ENCODE results near the gene TMEM233. TPM values are rescaled to one million over a fixed set of nuclear protein-coding genes. Genes with fewer than 3 reads are reported as not detected.

Gene TMEM233
- total and polyA plus RNA-seq, 9 of the 15 experiments (the other 6 are each of a cell fraction or from before 2014, with no cell fraction given), result 0.04 to 0.17 (median 0.07) TPM; not detected in 2

DNA sequence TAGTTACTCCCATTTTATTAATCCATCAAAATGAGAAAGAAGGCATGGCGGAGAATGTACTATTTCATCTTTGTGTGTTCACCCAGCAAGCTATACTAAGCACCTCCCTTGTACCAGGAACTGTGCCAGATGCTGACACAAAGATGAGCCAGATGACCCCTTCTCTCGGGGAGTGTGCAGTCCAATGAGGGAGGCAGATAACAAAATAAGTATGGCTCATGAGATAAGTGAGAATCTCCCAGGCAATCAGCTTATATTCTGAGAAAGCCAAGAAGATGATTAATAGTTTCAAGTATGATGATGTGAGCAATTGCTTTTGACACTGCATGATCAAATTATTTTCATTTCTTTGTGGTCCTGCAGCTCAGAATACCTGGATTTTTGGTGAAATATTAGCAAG, 1.3 kb upstream of the TMEM233 start (continued):
- TF ChIP-seq, protein P1, sequence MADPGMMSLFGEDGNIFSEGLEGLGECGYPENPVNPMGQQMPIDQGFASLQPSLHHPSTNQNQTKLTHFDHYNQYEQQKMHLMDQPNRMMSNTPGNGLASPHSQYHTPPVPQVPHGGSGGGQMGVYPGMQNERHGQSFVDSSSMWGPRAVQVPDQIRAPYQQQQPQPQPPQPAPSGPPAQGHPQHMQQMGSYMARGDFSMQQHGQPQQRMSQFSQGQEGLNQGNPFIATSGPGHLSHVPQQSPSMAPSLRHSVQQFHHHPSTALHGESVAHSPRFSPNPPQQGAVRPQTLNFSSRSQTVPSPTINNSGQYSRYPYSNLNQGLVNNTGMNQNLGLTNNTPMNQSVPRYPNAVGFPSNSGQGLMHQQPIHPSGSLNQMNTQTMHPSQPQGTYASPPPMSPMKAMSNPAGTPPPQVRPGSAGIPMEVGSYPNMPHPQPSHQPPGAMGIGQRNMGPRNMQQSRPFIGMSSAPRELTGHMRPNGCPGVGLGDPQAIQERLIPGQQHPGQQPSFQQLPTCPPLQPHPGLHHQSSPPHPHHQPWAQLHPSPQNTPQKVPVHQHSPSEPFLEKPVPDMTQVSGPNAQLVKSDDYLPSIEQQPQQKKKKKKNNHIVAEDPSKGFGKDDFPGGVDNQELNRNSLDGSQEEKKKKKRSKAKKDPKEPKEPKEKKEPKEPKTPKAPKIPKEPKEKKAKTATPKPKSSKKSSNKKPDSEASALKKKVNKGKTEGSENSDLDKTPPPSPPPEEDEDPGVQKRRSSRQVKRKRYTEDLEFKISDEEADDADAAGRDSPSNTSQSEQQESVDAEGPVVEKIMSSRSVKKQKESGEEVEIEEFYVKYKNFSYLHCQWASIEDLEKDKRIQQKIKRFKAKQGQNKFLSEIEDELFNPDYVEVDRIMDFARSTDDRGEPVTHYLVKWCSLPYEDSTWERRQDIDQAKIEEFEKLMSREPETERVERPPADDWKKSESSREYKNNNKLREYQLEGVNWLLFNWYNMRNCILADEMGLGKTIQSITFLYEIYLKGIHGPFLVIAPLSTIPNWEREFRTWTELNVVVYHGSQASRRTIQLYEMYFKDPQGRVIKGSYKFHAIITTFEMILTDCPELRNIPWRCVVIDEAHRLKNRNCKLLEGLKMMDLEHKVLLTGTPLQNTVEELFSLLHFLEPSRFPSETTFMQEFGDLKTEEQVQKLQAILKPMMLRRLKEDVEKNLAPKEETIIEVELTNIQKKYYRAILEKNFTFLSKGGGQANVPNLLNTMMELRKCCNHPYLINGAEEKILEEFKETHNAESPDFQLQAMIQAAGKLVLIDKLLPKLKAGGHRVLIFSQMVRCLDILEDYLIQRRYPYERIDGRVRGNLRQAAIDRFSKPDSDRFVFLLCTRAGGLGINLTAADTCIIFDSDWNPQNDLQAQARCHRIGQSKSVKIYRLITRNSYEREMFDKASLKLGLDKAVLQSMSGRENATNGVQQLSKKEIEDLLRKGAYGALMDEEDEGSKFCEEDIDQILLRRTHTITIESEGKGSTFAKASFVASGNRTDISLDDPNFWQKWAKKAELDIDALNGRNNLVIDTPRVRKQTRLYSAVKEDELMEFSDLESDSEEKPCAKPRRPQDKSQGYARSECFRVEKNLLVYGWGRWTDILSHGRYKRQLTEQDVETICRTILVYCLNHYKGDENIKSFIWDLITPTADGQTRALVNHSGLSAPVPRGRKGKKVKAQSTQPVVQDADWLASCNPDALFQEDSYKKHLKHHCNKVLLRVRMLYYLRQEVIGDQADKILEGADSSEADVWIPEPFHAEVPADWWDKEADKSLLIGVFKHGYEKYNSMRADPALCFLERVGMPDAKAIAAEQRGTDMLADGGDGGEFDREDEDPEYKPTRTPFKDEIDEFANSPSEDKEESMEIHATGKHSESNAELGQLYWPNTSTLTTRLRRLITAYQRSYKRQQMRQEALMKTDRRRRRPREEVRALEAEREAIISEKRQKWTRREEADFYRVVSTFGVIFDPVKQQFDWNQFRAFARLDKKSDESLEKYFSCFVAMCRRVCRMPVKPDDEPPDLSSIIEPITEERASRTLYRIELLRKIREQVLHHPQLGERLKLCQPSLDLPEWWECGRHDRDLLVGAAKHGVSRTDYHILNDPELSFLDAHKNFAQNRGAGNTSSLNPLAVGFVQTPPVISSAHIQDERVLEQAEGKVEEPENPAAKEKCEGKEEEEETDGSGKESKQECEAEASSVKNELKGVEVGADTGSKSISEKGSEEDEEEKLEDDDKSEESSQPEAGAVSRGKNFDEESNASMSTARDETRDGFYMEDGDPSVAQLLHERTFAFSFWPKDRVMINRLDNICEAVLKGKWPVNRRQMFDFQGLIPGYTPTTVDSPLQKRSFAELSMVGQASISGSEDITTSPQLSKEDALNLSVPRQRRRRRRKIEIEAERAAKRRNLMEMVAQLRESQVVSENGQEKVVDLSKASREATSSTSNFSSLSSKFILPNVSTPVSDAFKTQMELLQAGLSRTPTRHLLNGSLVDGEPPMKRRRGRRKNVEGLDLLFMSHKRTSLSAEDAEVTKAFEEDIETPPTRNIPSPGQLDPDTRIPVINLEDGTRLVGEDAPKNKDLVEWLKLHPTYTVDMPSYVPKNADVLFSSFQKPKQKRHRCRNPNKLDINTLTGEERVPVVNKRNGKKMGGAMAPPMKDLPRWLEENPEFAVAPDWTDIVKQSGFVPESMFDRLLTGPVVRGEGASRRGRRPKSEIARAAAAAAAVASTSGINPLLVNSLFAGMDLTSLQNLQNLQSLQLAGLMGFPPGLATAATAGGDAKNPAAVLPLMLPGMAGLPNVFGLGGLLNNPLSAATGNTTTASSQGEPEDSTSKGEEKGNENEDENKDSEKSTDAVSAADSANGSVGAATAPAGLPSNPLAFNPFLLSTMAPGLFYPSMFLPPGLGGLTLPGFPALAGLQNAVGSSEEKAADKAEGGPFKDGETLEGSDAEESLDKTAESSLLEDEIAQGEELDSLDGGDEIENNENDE (IDR thresholded peaks at IDR 0.05; ENCODE audit: low read depth, low read length), result no peak
- TF ChIP-seq, protein P2, sequence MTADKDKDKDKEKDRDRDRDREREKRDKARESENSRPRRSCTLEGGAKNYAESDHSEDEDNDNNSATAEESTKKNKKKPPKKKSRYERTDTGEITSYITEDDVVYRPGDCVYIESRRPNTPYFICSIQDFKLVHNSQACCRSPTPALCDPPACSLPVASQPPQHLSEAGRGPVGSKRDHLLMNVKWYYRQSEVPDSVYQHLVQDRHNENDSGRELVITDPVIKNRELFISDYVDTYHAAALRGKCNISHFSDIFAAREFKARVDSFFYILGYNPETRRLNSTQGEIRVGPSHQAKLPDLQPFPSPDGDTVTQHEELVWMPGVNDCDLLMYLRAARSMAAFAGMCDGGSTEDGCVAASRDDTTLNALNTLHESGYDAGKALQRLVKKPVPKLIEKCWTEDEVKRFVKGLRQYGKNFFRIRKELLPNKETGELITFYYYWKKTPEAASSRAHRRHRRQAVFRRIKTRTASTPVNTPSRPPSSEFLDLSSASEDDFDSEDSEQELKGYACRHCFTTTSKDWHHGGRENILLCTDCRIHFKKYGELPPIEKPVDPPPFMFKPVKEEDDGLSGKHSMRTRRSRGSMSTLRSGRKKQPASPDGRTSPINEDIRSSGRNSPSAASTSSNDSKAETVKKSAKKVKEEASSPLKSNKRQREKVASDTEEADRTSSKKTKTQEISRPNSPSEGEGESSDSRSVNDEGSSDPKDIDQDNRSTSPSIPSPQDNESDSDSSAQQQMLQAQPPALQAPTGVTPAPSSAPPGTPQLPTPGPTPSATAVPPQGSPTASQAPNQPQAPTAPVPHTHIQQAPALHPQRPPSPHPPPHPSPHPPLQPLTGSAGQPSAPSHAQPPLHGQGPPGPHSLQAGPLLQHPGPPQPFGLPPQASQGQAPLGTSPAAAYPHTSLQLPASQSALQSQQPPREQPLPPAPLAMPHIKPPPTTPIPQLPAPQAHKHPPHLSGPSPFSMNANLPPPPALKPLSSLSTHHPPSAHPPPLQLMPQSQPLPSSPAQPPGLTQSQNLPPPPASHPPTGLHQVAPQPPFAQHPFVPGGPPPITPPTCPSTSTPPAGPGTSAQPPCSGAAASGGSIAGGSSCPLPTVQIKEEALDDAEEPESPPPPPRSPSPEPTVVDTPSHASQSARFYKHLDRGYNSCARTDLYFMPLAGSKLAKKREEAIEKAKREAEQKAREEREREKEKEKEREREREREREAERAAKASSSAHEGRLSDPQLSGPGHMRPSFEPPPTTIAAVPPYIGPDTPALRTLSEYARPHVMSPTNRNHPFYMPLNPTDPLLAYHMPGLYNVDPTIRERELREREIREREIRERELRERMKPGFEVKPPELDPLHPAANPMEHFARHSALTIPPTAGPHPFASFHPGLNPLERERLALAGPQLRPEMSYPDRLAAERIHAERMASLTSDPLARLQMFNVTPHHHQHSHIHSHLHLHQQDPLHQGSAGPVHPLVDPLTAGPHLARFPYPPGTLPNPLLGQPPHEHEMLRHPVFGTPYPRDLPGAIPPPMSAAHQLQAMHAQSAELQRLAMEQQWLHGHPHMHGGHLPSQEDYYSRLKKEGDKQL (CRISPR knock-in tag; IDR thresholded peaks at IDR 0.05; ENCODE audit: borderline replicate concordance), result no peak
- TF ChIP-seq, protein P3, sequence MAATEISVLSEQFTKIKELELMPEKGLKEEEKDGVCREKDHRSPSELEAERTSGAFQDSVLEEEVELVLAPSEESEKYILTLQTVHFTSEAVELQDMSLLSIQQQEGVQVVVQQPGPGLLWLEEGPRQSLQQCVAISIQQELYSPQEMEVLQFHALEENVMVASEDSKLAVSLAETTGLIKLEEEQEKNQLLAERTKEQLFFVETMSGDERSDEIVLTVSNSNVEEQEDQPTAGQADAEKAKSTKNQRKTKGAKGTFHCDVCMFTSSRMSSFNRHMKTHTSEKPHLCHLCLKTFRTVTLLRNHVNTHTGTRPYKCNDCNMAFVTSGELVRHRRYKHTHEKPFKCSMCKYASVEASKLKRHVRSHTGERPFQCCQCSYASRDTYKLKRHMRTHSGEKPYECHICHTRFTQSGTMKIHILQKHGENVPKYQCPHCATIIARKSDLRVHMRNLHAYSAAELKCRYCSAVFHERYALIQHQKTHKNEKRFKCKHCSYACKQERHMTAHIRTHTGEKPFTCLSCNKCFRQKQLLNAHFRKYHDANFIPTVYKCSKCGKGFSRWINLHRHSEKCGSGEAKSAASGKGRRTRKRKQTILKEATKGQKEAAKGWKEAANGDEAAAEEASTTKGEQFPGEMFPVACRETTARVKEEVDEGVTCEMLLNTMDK (IDR thresholded peaks at IDR 0.05; ENCODE audit: borderline replicate concordance, insufficient read depth, low read depth, low read length, poor library complexity, severe bottlenecking), result no peak
- TF ChIP-seq NFE2 (IDR thresholded peaks at IDR 0.05; ENCODE audit: low read depth) (no peak), ZNF133 (CRISPR knock-in tag; IDR thresholded peaks at IDR 0.05) (no peak), MCM5 (IDR thresholded peaks at IDR 0.05; ENCODE audit: low read depth) (no peak)
- TF ChIP-seq, protein P4, sequence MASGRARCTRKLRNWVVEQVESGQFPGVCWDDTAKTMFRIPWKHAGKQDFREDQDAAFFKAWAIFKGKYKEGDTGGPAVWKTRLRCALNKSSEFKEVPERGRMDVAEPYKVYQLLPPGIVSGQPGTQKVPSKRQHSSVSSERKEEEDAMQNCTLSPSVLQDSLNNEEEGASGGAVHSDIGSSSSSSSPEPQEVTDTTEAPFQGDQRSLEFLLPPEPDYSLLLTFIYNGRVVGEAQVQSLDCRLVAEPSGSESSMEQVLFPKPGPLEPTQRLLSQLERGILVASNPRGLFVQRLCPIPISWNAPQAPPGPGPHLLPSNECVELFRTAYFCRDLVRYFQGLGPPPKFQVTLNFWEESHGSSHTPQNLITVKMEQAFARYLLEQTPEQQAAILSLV (tag; IDR thresholded peaks at IDR 0.05), result no peak

Measured in K562 (cell line).